HTERT RPE-1 (cell line): ENCODE measurements around the gene BCDIN3D.
"Not testable (repeated sequence)": the region's sequence is repeated elsewhere in the genome, so short reads cannot be mapped to it uniquely, and the experiment has no call there.

ENCODE experiments used
- in situ Hi-C: fragments of 300-500 bp; cut with MboI; formaldehyde crosslinking; loops from 4 replicates; pipeline ENCODE4 v1.14.3; 2020; ENCODE audit warnings: low sequenced_read_pairs

The BCDIN3D gene

DNA sequence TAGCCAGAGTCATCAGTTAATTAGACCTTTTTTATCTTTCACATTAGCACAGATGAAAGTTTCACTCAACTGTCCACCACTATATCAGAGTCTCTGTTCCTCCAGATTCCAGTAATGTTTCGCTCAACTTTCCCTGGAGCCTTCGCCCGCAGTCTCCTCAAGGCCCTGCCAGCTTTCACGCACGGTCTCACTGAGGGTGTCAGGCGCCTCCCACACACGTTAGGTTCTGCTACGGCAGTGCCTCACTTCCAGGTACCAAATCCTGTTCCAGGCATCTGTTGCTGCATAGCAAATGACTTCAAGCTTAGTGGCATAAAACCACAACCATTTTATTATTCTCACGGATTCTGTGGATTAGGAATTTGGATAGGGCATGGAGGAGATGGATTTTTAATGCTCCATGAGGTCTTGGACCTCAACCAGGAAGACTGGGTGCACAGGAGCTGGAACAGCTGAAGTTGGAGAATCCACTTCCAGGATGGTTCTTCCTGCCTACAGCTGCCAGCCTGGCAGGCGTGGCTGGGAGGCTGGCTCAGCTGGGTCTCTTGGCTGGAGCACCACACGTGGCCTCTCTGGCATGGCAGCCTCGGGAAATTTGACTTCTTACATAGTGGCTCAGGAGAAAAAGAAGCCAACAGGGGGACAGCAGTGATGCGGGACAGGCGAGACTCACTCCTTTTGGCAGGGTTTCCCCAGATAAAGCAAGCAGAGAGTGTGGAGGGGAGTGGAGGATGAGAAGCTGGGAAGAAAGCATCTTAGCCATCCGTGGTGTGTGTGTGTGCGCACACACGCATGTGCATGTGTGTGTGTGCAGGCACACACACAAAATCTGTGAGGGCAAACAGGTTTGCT lies 21.3 kb upstream of the BCDIN3D start:
- in situ Hi-C loops: no loop called here

- in situ Hi-C loops: not testable (repeated sequence)
Measured at GRCh38 chr12:49860921-49861320, 18.0 kb upstream of the BCDIN3D start.

DNA sequence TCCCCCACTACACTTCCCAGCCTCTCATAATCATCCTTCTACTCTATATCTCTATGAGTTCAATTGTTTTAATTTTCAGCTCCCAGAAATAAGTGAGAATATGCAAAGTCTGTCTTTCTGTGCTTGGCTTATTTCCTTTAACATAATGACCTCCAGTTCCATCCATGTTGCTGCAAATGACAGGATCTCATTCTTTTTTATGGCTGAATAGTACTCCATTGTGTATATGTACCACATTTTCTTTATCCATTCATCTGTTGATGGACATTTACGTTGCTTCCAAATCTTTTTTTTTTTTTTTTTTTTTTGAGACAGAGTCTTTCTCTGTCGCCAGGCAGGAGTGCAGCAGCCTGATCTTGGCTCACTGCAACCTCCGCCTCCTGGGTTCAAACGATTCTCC lies 13.0 kb upstream of the BCDIN3D start:
- in situ Hi-C loops: not testable (repeated sequence)

DNA sequence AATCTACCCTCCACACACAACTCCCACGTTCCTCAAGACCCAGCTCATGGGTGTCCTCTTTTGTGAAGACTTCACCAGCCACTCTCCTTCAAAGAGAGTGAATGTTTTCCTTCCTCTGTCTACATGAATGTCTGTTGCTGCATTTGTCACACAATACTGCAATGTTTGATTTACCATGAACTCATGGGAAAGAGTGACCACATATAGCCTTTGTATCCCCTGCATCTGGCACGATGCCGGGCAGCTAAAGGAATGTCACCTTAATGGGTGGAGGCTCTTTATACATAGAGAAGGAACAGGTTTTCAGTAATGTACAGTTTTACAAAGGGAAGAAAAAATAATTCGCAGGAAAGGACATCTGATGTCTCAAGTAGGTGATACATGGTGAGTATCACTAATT lies 12.1 kb upstream of the BCDIN3D start:
- in situ Hi-C loops: no loop called here

- in situ Hi-C loops: no loop called here
Measured at GRCh38 chr12:49853671-49854070, 10.8 kb upstream of the BCDIN3D start.

- in situ Hi-C loops: no loop called here
Measured at GRCh38 chr12:49847161-49847560, 4.3 kb upstream of the BCDIN3D start.

- in situ Hi-C loops: no loop called here
Measured at GRCh38 chr12:49846032-49846431, 3.1 kb upstream of the BCDIN3D start.

GRCh38 chr12:49843876-49844437 lies 1.1 kb upstream of the BCDIN3D start:
- in situ Hi-C loops: no loop called here

- in situ Hi-C loops: no loop called here
Measured at GRCh38 chr12:49843411-49843810, 505 bp upstream of the BCDIN3D start.

GRCh38 chr12:49838973-49839633 lies 3.8 kb downstream of the BCDIN3D start:
- in situ Hi-C loops: no loop called here

DNA sequence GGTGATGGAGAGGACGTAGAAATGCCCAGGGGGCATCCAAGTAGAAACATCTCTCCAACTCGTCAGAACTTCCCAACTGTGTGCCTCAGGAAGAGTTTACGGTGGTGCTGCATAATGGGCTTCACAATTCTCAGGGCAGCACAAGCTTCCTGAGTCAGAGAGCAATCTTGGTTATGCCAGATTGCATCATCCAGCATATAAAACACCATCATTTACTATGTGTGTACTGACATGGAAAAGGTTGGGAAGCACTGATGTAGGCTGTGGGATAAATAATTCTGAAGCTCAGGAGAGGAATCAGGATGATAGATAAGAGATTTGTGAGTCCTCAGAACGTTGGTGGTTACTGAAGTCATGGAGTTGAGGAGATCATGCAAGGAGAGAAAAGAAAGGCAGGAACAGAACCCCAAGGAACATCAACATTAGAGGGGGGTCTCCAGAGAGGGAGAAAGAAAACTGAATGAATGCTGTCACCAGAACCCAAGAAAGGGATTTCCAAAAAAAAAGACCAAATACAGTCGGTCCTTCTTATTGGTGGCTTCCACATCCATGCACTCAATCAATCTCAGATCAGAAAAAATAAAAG lies 10.0 kb downstream of the BCDIN3D start:
- in situ Hi-C loops: no loop called here

GRCh38 chr12:49831717-49832116 lies 11.2 kb downstream of the BCDIN3D start:
- in situ Hi-C loops: no loop called here

DNA sequence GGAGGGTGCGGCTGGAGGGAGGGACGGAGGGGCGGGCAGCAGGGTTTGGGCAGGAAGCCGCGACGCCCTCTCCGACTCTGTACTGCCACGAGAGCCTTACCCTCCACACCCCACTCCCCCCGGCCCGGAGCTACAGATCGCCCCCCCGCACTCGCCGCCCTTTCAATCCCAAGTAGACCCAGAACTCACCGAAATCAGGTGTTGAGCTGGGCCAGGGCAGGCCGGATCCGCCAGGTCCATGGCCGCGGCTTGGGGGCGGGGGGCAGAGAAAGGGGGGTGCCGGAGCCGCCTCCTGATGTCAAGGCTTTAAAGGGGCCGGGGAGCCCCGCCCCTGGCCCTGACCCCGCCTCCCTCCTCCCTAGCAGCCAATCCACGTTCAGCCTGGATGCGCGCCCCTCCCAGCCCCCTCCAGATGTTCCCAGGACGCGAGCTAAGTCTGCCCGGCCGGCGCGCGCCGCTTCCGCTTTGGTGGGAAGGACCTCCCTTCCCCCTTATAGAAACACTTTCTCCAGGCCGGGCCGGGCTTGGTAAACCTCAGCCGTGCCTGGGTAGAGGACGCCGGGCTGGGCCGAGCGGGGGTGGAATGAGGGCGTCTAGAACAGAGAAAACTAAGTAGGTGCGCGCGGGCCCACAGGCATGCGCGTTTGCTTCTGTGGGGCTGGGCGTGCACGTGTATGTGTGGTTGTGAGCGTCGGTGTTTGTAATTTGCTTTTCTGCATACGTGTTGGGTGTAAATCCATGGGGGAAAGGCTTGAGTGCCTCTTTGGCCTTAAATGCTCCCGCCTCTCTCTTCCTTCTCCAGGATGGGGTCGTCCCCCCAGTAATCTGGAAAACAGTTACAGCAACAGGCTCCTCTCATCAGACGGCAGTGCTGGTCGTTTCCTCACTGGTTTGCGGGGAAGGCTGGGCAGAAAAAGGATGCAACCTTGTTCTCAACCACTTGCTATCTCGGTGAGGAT lies 14.5 kb downstream of the BCDIN3D start, which contains the start of gene NCKAP5L:
TSS of gene NCKAP5L (minus strand) at position 281 of the 959 bp plus-strand sequence. CDS start 24,369 bp downstream, outside the sequence.
- in situ Hi-C loops: no loop called here

DNA sequence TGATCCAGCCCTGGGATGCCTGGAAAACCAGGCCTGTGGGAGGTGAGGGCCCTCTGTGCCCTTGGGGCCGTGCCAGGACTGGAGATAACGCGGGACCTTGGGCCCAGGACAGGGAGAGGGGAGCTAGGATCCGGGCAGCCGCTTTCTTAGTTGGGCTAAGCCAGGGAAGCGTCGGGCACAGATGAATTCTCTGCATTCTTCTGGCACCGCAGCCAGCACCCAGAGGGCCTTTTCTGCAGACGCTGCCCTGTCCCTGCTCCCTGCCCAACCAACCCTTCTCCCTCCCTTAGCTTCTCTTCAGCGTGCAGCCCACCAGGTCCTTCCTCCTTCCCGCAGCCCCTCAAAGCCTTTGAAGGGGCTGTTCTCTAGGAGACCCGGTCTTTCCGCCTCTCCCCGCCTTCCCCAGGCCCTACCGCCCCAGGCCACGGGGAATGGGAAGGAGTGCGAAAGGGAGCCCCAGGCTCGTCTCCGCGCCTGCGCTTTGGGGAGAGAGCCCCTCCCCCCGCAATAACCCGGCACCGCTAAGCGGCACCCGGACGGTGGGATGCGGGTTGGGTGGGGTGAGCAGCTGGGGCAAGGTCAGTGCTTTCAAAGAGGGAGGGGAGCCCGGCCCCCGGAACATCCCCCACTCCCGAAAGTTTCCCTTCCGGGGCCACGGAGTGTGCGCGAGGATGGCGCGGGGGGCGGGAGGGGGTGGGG lies 15.4 kb downstream of the BCDIN3D start:
- in situ Hi-C loops: no loop called here

GRCh38 chr12:49827051-49827400 lies 15.9 kb downstream of the BCDIN3D start:
- in situ Hi-C loops: no loop called here

- in situ Hi-C loops: no loop called here
Measured at GRCh38 chr12:49825971-49826421, 16.9 kb downstream of the BCDIN3D start.

DNA sequence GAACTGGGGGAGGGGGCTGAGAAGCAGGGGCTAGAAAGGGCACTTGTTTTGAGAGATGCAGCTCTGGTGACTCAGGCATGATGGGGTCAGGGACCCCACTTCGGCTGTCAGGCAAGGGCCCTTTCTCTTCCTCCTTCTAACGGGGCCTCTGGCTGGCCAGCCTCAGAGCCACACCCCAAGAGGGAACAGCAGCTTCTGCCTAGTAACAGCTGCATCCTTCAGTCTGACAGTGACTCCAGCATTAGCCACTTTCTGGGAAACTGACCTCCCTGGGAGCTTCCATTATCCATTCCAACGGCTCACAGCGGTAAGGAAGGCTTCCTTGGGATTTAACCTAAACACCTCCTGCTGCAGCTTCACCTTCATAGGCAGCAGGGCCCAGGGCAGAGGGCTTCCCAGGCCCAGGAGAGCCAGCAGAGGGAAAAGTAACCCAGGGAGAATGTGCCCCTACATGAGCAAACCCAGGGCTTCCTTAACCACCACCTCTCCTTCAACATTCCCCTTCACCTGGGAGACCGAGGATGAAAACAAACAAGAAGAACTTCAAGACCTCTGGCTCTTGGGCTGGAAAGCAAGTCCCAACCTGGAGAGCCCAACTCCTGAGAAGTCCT lies 17.4 kb downstream of the BCDIN3D start:
- in situ Hi-C loops: no loop called here

- in situ Hi-C loops: no loop called here
Measured at GRCh38 chr12:49824895-49825294, 18.0 kb downstream of the BCDIN3D start.

DNA sequence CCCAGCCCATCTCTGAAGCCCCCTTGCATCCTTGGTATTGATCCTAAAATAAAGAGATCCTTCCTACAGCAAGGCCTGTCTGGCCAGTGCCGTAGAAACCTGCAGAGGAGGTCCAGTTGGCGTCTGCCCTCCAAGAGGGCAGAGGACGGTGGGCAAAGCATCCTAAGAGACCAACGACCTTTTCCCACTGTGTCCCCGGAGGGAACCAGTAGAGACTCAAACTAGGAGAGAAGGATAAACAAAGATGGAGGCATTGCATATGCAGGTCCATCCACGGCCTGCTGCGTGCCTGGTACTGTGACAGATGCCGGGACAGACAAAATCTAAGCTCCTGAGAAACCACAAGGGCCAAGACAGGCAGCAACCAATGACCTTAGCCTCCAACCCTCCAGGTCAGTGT lies 18.5 kb downstream of the BCDIN3D start:
- in situ Hi-C loops: no loop called here
